GM23248 (cell line): Measurements from ENCODE around the gene F2RL2.

Source experiments
- EZH2 ChIP-seq: fragments of 200-600 bp; sonication (generic); IDR thresholded peaks from 2 replicates; pipeline ENCODE4 v1.6.1; 2018; ENCODE audit warnings: antibody characterized with exemption, mild to moderate bottlenecking; ENCODE audit not compliant: insufficient read depth, poor library complexity, severe bottlenecking
- EZH2phosphoT487 ChIP-seq: fragments of 200-600 bp; sonication (generic); IDR thresholded peaks from 2 replicates; pipeline ENCODE4 v1.6.1; 2018; ENCODE audit warnings: antibody characterized with exemption, moderate library complexity, mild to moderate bottlenecking, low read depth; ENCODE audit not compliant: insufficient read depth

- TF ChIP-seq EZH2 (no peak), EZH2phosphoT487 (no peak)
Observed at GRCh38 chr5:76610196-76610595, 13.0 kb downstream of the F2RL2 start.
